MM.1S (cell line): ENCODE results near the gene RGS19.

ENCODE experiments used
- CTCF ChIP-seq: fragments of 300-600 bp; sonication (generic); IDR thresholded peaks from 2 replicates; pipeline ENCODE4 v1.5.1; 2016; ENCODE audit warnings: antibody characterized with exemption, low read length, mixed read lengths
- EZH2 ChIP-seq: fragments of 300-600 bp; sonication (generic); optimal IDR thresholded peaks from 2 replicates; pipeline ENCODE3; 2017; ENCODE audit warnings: low read depth, mild to moderate bottlenecking, antibody characterized with exemption, low read length, mixed read lengths
- EZH2phosphoT487 ChIP-seq: fragments of 300-600 bp; sonication (generic); IDR thresholded peaks from 2 replicates; pipeline ENCODE4 v1.6.1; 2018; ENCODE audit warnings: antibody characterized with exemption, low read length

DNA sequence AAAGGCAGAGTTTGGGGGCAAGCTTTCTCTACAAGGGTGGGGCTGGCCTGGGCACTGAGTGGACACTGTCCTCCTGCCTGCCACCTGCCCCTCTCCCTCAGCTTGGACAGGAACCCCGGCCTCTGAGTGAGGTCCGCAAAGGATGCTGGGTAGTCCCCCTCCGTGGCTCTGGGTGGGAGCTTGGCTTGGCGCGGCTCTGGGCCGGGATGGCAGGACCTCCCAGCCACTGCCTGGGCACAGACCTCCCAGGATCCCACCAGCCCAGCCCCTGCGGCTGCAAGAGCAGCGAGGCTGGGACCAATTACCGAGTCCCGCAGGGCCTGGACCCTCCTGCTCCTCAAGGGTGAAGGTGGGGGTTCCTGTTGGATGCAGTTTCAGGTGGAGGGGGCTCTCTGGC, 27.0 kb downstream of the RGS19 start:
- no peak for TF ChIP-seq EZH2
- no peak for TF ChIP-seq CTCF
- no peak for TF ChIP-seq EZH2phosphoT487
